AG09309 (cell line): Measurements from ENCODE around the gene S100A8.

Source experiments
- DNase-seq: peaks from one replicate; pipeline ENCODE4 v3.0.0-alpha.2; 2010; ENCODE audit warnings: low read depth
- H3K4me3 ChIP-seq: 2 replicates; pipeline ENCODE4 v1.5.1; 2011; ENCODE audit warnings: mild to moderate bottlenecking, low read depth, low read length, moderate library complexity; ENCODE audit not compliant: control insufficient read depth
- TF ChIP-seq, protein P1 (sequence below): IDR thresholded peaks from 2 replicates; pipeline ENCODE4 v1.5.1; 2011; ENCODE audit warnings: mild to moderate bottlenecking, low read depth, low read length, inconsistent platforms; ENCODE audit not compliant: insufficient read depth, control insufficient read depth; ENCODE audit errors: missing control alignments

S100A8 gene

DNA sequence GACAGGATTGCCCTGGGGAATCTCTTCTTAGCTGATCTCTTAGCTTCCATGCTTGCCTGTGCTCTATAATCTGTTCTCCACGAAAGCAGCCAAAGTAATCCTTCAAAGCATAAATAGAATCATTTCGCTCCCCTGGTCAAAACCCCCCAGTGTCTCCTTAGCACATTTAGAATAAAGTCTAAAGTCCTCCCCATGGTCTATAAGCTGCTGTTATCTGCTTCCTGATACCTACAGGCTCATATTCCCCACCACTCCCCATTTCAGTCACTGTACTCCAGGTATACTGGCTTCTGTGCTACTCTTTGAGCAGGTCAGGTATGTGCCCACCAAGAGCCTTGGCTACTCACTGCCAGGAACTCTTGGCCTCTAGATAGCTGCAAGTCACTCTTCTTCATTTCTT, 18.3 kb downstream of the S100A8 start:
- TF ChIP-seq, protein P1, sequence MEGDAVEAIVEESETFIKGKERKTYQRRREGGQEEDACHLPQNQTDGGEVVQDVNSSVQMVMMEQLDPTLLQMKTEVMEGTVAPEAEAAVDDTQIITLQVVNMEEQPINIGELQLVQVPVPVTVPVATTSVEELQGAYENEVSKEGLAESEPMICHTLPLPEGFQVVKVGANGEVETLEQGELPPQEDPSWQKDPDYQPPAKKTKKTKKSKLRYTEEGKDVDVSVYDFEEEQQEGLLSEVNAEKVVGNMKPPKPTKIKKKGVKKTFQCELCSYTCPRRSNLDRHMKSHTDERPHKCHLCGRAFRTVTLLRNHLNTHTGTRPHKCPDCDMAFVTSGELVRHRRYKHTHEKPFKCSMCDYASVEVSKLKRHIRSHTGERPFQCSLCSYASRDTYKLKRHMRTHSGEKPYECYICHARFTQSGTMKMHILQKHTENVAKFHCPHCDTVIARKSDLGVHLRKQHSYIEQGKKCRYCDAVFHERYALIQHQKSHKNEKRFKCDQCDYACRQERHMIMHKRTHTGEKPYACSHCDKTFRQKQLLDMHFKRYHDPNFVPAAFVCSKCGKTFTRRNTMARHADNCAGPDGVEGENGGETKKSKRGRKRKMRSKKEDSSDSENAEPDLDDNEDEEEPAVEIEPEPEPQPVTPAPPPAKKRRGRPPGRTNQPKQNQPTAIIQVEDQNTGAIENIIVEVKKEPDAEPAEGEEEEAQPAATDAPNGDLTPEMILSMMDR = no peak

DNA sequence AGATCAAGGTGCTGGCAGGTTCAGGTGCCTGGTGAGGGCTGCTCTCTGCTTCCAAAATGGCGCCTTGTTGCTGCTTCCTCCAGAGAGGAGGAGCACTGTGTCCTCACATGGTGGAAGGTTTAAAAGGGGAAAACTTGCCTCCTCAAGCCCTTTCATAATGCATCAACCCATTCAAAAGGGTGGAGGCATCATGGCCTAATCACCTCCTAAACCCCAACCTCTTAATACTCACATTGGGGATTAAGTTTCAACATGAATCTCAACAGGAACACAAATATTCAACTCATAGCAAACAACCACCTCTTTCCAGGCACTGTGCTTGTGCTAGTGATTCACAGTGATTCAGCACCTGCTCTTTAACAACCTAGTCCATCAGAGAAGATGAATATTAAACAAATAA, 19.6 kb downstream of the S100A8 start:
- TF ChIP-seq, protein P1 = no peak
- no peak overlapping the region for H3K4me3 ChIP-seq
- no peak for DNase-seq

More for the DNA sequence above, 18.3 kb downstream of the S100A8 start:
- no peak for DNase-seq
- H3K4me3 ChIP-seq = no peak overlapping the region

DNA sequence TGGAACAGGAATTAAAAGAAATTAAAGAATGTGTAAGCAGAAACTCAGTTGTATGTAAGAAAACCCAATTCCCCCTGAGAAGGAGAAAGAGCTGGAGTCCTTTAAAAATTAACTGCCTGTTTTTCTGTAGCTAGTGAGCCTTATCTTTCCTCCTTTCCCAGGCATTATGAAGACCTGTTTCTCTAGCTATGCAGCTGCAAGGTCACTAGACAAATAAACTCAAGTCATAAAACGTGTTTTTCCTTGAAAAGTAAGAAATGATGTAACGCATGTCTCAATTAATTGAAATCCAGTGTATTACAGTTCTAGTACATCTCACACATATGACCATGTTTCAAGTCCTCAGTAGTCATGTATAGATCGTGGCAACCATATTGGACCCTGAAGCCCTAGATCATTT, 20.7 kb downstream of the S100A8 start:
- TF ChIP-seq, protein P1 = no peak
- no peak for DNase-seq
- no peak overlapping the region for H3K4me3 ChIP-seq

DNA sequence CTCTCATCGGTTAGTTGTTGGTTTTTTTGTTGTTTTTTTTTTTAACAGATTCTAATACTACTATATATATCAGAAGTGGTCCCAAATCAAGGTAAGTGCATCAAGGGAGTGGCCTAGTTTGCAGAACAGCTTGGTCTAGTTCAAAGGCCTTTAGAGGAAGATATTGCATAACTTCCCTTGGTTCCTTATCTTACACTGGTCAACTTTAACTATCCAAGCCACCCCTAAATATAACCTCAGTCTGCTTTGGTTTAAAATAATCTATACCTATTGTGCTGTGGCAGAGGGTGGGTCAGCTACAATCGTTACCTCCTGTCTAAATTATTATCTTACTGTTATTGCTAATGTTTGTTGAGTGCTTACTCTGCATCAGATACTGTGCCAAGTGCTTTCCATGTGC, 22.4 kb downstream of the S100A8 start:
- DNase-seq = no peak
- TF ChIP-seq, protein P1 = no peak
- no peak overlapping the region for H3K4me3 ChIP-seq

DNA sequence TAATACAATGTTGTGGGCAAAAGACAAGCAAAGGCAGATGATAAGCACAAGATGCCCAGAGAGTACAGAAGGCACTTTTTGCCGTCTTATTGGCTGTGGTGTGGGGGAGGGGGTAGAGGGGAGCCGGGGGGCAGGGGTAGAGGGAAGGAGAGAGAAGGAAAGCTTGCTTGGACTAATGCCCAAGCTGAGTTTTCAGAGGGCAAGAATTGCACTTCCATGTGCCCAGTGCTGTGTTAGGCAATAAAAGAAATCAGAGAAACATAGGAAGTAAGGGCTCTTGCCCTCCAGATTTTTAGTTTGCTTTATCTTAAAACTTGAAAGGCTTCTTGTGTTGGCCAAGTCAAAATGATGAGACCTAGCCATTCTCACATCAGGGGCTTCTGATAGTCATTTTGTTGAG, 23.8 kb downstream of the S100A8 start:
- TF ChIP-seq, protein P1 = no peak
- no peak for DNase-seq
- H3K4me3 ChIP-seq = no peak overlapping the region

DNA sequence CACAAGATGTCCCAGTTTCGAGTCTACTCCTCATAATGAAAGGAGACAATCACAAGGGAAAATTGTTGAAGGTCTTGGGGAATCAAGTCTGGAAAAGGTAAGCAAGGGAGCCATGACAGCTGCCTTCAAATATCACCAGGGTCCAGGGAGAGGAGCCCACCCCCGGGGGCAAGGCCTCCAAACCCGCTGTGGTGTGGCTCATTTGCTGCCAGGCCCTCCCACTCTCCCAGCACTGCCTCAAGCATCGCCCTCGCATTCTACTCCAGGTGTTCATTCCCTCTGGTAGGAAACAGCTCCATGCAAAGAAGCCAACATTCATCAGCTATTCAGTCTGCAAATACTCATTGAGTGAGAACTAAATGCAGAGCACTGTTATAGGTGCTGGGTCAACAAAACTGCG, 24.6 kb downstream of the S100A8 start:
- TF ChIP-seq, protein P1 = no peak
- DNase-seq = no peak
- no peak overlapping the region for H3K4me3 ChIP-seq

DNA sequence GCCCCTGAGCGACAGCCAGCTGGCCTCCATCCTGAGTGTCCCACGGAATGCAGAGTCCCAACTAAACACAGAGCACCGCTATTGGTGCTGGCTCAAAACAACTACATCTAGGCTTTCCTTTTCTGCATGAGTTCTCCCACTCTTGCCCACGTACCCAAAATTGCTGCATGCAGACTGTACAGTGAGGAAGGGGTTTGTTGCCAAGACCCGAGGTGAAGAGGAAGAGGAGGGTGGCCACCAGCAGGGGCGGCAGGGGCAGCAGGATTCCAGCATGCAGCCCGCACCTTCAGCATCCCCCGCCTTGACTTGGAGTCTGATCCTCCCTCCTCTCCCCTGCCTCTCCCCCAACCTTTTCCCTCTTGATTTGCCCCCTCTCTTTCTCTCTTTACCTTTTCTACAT, 25.2 kb downstream of the S100A8 start:
- TF ChIP-seq, protein P1 = no peak
- DNase-seq = no peak
- no peak overlapping the region for H3K4me3 ChIP-seq
